NCI-H82 (cell line): ENCODE results near the gene GRSF1.
"Not testable (repeated sequence)": the region's sequence is repeated elsewhere in the genome, so short reads cannot be mapped to it uniquely, and the experiment has no call there.

ENCODE experiments used
- DNase-seq: peaks from one replicate; lab custom pipeline; 2025; lab: John Stamatoyannopoulos, UW

The GRSF1 gene

DNA sequence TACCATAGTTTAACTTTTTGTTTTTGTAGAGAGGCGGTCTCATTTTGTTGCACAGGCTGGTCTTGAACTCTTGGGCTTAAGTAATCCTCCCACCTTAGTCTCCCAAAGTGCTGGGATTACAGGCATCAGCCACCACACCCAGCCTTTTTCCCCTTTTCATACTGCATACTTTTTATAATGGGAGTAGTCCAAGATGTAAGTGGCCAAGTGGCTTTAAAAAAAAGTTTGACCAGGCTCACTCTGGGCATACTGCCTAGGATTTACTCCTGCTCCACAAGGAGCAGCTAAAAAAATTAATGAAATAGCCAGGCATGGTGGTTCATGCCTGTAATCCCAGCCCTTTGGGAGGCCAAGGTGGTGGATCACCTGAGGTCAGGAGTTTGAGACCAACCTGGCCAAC lies 6.0 kb downstream of the GRSF1 start:
- DNase-seq = no peak

DNA sequence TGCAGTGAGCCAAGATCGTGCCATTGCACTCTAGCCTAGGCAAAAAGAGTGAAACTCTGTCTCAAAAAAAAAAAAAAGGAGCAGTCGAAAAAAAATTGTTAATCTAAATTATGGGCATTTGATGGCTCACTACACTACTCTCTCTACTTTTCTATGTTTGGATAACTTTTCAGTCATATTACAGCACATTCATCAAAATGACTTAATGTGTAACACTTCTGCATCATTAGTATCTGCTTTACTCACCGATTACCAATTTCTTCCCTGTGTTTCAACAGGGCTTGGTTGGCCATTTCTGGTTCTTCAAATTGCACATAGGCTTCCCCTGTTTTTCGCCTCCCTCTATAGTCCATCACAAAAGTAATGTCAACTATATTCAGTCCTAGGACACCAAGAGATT lies 8.4 kb downstream of the GRSF1 start:
- DNase-seq = no peak

GRCh38 chr4:70830054-70830453 lies 9.6 kb downstream of the GRSF1 start:
- no peak for DNase-seq

DNA sequence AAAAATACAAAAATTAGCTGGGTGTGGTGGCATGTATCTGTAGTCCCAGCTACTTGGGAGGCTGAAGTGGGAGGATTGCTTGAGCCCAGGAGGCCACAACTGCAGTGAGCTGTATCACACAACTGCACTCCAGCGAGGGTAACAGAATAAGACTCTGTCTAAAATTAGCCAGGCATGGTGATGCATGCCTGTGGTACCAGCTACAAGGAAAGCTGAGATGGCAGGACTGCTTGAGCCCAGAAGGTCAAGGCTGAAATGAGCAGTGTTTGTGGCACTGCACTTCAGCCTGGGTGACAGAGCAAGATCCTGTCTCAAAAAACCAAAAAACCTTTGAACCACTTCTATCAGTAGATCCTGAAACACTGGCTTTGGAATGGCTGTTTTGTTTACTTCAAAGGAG lies 10.2 kb downstream of the GRSF1 start:
- no peak for DNase-seq

- no peak for DNase-seq
Measured at GRCh38 chr4:70829015-70829414, 10.7 kb downstream of the GRSF1 start.

DNA sequence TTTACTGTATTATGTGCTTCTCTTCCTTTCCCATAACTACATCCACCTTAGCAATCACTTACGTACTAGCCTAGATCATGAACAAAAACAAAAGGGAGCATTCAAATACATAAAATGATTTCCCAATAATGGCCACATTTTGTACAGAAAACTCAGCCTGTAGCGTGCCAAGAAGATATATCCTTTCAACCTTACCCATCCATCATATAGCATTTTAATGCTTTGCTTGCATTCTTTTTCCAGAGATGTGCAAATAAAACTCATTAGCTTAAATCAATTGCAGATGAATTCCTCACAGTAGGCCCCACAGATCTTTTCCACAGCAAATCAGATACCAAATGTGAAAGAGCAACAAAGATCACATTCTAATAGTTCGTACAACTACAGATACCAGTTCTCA lies 20.8 kb downstream of the GRSF1 start:
- DNase-seq = no peak

- DNase-seq = no peak
Measured at GRCh38 chr4:70818173-70818855, 21.4 kb downstream of the GRSF1 start.

- DNase-seq = no peak
Measured at GRCh38 chr4:70816894-70817293, 22.8 kb downstream of the GRSF1 start.

DNA sequence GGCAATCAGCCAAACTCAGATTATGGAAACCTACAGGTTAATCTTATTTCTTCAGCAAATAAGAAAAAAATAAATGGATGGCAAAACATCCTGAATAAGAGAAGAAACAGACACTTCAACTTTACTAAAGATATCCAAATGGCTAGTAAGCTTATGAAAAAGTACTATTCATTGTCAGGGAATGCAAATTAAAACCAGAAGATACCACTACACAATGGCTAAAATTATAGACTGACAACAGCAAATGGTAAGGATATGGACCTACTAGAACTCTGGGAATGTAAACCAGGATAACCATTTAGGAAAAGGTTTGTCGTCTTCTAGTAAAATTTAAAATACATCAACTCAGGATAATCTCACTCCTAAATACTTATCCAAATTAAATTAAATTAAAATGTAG lies 24.3 kb downstream of the GRSF1 start:
- no peak for DNase-seq

DNA sequence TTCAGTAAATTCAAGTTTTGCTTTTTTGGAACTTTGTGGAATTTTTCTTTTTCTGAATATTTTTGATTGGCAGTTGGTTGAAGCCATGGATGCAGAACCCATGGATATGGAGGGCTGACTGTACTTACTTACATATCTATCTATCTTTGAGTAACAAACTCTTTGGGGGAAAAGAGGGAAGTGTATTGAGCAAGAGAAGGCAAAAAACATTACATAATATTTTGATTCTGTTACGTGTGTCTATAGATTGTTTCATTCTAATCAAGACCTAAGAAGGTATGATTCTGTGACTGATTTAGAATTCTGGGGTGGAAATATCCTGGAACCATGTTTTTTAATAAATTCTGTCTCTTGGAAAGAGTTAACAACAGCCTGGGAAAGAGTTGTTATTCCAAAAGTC lies 31.5 kb downstream of the GRSF1 start:
- no peak for DNase-seq

GRCh38 chr4:70802928-70803580 lies 36.6 kb downstream of the GRSF1 start:
- no peak for DNase-seq

GRCh38 chr4:70801265-70801809 lies 38.4 kb downstream of the GRSF1 start:
- no peak for DNase-seq

DNA sequence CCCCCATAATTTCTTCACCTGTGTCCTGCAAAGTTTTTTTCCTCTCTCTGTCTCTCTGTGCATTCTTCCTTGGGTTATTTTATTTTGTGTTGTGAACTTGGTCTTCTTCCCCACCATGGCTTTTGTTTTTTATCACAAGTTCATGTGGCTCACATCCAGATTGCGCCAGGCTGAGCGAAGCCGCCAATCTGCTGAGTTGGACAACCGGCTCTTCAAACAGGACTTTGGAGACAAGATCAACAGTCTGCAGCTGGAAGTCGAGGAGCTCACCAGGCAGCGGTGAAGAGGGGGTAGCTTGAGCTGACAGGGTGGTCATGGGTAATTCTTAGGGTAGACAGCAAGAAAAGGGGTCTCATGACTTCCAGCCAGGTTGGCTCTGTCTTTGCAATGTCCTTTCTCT lies 46.1 kb downstream of the GRSF1 start:
- DNase-seq = no peak

DNA sequence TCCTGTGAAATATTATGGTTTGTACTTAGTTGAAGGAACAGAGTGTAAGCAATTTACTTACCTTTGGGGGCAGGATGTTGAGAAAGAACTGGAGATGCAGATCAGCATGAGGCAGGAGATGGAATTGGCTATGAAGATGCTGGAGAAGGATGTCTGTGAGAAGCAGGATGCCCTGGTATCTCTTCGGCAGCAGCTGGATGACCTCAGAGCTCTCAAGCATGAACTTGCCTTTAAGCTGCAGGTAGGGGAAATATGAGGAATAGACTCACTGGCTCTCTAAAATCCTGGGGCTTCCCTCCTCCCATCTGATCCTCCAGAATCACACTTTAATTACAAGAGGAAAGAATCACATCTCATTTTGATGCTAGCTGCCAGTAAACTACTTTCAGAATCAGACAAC lies 51.0 kb downstream of the GRSF1 start:
- DNase-seq = no peak

DNA sequence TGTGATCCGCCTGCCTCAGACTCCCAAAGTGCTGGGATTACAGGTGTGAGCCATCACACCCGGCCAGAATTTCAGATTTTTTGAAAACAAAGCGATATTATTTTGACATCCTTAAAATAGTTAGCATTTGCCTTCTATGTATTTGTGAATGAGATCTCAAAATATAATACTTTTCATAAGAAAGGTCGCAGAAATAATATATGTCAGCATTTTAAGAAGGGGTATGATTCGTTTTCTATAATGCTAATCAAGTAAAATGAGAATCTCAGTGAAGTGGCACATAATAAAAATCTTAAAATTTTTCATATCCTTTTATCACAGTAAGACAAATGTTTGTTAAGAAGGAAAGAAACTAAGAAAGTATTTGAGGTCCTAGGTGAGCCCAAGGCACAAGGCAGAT lies 52.2 kb downstream of the GRSF1 start:
- DNase-seq = no peak

GRCh38 chr4:70783096-70783495 lies 56.6 kb downstream of the GRSF1 start:
- no peak for DNase-seq

GRCh38 chr4:70778888-70779422 lies 60.7 kb downstream of the GRSF1 start:
- DNase-seq = peak; percentile 1

DNA sequence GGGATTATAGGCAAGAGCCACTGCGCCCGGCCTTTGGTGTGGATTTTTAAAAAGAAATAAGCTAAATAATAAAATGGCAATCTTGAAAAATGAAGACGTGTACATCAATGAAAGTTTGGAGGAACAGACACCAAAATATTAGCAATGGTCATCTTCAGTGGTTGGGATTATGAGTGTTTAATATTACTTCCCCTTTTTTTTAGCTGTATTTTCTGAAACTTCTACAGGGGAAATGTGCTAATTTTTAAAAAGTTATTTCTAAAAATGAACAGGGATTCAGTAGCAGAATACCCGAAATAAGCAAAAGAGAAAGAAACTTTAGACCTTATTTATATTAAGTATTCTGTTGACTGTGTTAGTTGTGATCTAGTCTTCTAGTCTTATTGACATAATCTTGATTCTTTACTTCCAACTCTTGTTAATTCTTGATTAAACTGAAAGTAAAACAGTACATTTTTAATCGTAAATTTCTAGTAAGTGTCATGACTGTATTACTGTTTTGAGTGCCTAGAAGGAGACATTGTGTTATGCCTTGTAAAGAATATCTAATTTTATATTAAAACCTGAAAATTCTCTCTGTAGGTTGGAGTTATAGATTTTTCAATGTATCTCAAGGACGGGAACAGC lies 66.6 kb downstream of the GRSF1 start:
- no peak for DNase-seq

- not testable (repeated sequence) for DNase-seq
Measured at GRCh38 chr4:70769396-70769795, 70.3 kb downstream of the GRSF1 start.

DNA sequence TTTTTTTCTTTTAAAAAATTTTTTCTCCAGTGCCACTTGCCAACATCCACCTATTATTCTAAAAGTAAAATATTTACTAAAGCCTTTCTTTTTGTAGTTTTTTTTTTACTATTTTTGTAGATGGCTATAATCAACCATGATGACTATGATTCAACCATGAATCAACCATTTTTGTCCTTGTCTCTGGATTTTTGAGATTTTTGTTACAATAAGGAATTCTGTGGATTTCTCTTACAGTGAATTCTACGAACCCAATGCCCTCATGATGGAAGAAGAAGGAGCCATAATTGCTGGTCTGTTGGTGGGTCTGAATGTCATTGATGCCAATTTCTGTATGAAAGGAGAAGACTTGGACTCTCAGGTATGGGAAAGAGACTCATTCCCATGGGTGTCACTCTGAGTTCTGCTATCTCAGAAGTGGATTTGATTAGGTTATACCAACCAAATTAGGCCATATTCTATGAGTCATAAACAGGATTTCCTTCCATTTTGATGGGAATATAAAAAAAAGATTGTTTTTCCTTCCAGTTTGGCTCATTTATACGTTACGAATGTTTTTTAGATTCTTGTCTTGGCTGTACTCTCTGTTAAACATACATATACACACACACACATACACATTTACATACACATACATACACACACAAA lies 71.3 kb downstream of the GRSF1 start:
- no peak for DNase-seq
